Adrenal gland (tissue), 5 donors: ENCODE results near the gene PLXNA4.

Experiments
- POLR2A ChIP-seq, 2 donors: fragments of 450-650 bp; IDR thresholded peaks; one replicate each; pipeline ENCODE4 v1.6.1; 2017; ENCODE audit warnings: antibody characterized with exemption in 2 of 2, mild to moderate bottlenecking in 2 of 2, moderate library complexity in 1 of 2
- TF ChIP-seq, protein P1 (sequence below), 6 experiments: fragments of 450-650 bp in 4 of 6; fragments of 200-600 bp in 2 of 6; sonication (generic) in 1 of 6; IDR thresholded peaks; 1 replicate in 5 of 6; 2 replicates in 1 of 6; pipeline versions ENCODE4 v1.5.1 to v1.8.0; 2016 to 2021; ENCODE audit warnings: antibody characterized with exemption in 6 of 6, mild to moderate bottlenecking in 2 of 6, moderate library complexity in 1 of 6
- donor health status: DM: no; HTN: no; CAD: no.

DNA sequence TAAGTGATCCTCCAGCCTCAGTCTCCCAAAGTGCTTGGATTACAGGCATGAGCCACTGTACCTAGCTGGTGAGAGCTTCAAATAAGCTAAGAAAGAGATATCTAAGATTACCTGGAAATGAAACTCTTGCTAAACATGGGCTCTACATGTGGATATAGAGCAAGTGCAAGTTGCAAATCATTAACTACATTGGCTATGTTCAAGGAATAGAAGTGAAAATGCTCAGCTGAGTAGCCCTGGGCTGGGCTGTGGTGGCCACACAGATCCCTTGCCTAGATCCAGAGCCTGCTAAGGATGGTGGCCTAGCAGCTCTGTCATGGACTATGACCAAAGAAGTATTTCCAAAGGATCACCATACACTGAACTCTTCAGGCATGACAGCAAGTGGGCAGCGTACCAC lies 209.3 kb downstream of the PLXNA4 start:
- TF ChIP-seq POLR2A (IDR thresholded peaks at IDR 0.05): no peak
- TF ChIP-seq, protein P1, sequence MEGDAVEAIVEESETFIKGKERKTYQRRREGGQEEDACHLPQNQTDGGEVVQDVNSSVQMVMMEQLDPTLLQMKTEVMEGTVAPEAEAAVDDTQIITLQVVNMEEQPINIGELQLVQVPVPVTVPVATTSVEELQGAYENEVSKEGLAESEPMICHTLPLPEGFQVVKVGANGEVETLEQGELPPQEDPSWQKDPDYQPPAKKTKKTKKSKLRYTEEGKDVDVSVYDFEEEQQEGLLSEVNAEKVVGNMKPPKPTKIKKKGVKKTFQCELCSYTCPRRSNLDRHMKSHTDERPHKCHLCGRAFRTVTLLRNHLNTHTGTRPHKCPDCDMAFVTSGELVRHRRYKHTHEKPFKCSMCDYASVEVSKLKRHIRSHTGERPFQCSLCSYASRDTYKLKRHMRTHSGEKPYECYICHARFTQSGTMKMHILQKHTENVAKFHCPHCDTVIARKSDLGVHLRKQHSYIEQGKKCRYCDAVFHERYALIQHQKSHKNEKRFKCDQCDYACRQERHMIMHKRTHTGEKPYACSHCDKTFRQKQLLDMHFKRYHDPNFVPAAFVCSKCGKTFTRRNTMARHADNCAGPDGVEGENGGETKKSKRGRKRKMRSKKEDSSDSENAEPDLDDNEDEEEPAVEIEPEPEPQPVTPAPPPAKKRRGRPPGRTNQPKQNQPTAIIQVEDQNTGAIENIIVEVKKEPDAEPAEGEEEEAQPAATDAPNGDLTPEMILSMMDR (IDR thresholded peaks at IDR 0.05): no peak
